Nephron (organoid): ENCODE results near the gene MMP24OS.
"Not testable (repeated sequence)": the region's sequence is repeated elsewhere in the genome, so short reads cannot be mapped to it uniquely, and the experiment has no call there.

Experiments used
- H3K27ac Mint-ChIP-seq, 3 experiments: 2 replicates each; pipeline ENCODE4 v1.8.0; 2020; ENCODE audit warnings: mixed read lengths in 3 of 3, mild to moderate bottlenecking in 2 of 3, moderate library complexity in 1 of 3
- H3K27me3 Mint-ChIP-seq: 2 replicates; pipeline ENCODE4 v1.8.0; 2021; ENCODE audit warnings: low read depth, mild to moderate bottlenecking, moderate library complexity, mixed read lengths
- H3K36me3 Mint-ChIP-seq: 2 replicates; pipeline ENCODE4 v1.8.0; 2020; ENCODE audit warnings: low read depth, mixed read lengths
- H3K4me1 Mint-ChIP-seq: 2 replicates; pipeline ENCODE4 v1.8.0; 2020; ENCODE audit warnings: mixed read lengths
- H3K4me3 Mint-ChIP-seq, 3 experiments: 2 replicates each; pipeline ENCODE4 v1.8.0; 2020; ENCODE audit warnings: mild to moderate bottlenecking in 3 of 3, mixed read lengths in 3 of 3, moderate library complexity in 2 of 3
- H3K9me3 Mint-ChIP-seq: 2 replicates; pipeline ENCODE4 v1.8.0; 2020; ENCODE audit warnings: mixed read lengths
- TF ChIP-seq, protein P1 (sequence below), 3 experiments: fragments of 200-600 bp; sonication (generic); IDR thresholded peaks; one replicate each; pipeline ENCODE4 v1.5.0; 2021; ENCODE audit warnings: antibody characterized with exemption in 3 of 3; ENCODE audit not compliant: unreplicated experiment in 3 of 3

The MMP24OS gene

GRCh38 chr20:35253010-35253409, 24.9 kb downstream of the MMP24OS start:
- Mint-ChIP-seq H3K4me1 (peaks cover 9% of the 10 kb centered on the region), H3K27ac (no peak overlapping the region), H3K9me3 (no peaks in the 10 kb centered on the region), H3K36me3 (no peaks in the 10 kb centered on the region), H3K27me3 (no peaks in the 10 kb centered on the region), H3K4me3 (no peak overlapping the region)
- TF ChIP-seq, protein P1, sequence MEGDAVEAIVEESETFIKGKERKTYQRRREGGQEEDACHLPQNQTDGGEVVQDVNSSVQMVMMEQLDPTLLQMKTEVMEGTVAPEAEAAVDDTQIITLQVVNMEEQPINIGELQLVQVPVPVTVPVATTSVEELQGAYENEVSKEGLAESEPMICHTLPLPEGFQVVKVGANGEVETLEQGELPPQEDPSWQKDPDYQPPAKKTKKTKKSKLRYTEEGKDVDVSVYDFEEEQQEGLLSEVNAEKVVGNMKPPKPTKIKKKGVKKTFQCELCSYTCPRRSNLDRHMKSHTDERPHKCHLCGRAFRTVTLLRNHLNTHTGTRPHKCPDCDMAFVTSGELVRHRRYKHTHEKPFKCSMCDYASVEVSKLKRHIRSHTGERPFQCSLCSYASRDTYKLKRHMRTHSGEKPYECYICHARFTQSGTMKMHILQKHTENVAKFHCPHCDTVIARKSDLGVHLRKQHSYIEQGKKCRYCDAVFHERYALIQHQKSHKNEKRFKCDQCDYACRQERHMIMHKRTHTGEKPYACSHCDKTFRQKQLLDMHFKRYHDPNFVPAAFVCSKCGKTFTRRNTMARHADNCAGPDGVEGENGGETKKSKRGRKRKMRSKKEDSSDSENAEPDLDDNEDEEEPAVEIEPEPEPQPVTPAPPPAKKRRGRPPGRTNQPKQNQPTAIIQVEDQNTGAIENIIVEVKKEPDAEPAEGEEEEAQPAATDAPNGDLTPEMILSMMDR (IDR thresholded peaks at IDR 0.05; ENCODE audit: unreplicated experiment in 3 of 3) = no peak

GRCh38 chr20:35252598-35252997, 25.3 kb downstream of the MMP24OS start:
- not testable (repeated sequence) for H3K4me3 Mint-ChIP-seq, H3K9me3 Mint-ChIP-seq, H3K27me3 Mint-ChIP-seq, H3K36me3 Mint-ChIP-seq, H3K27ac Mint-ChIP-seq, H3K4me1 Mint-ChIP-seq

GRCh38 chr20:35252037-35252461, 25.9 kb downstream of the MMP24OS start:
- no peaks in the 10 kb centered on the region for H3K4me1 Mint-ChIP-seq
- no peaks in the 10 kb centered on the region for H3K27me3 Mint-ChIP-seq
- no peaks in the 10 kb centered on the region for H3K9me3 Mint-ChIP-seq
- no peak overlapping the region for H3K27ac Mint-ChIP-seq
- no peak overlapping the region for H3K4me3 Mint-ChIP-seq
- TF ChIP-seq, protein P1 (IDR thresholded peaks at IDR 0.05; ENCODE audit: unreplicated experiment in 3 of 3) = no peak
- H3K36me3 Mint-ChIP-seq = no peaks in the 10 kb centered on the region

GRCh38 chr20:35251613-35251940, 26.3 kb downstream of the MMP24OS start:
- H3K27me3 Mint-ChIP-seq = no peaks in the 10 kb centered on the region
- TF ChIP-seq, protein P1 (IDR thresholded peaks at IDR 0.05; ENCODE audit: unreplicated experiment in 3 of 3) = no peak
- no peak overlapping the region for H3K4me3 Mint-ChIP-seq
- H3K9me3 Mint-ChIP-seq = no peaks in the 10 kb centered on the region
- no peak overlapping the region for H3K27ac Mint-ChIP-seq
- H3K4me1 Mint-ChIP-seq = no peaks in the 10 kb centered on the region
- H3K36me3 Mint-ChIP-seq = no peaks in the 10 kb centered on the region

GRCh38 chr20:35248641-35249475, 29.1 kb downstream of the MMP24OS start:
- no peaks in the 10 kb centered on the region for H3K9me3 Mint-ChIP-seq
- no peak overlapping the region for H3K27ac Mint-ChIP-seq
- no peaks in the 10 kb centered on the region for H3K36me3 Mint-ChIP-seq
- TF ChIP-seq, protein P1 (IDR thresholded peaks at IDR 0.05; ENCODE audit: unreplicated experiment in 3 of 3) = no peak
- H3K27me3 Mint-ChIP-seq = no peaks in the 10 kb centered on the region
- no peak overlapping the region for H3K4me3 Mint-ChIP-seq
- no peaks in the 10 kb centered on the region for H3K4me1 Mint-ChIP-seq

DNA sequence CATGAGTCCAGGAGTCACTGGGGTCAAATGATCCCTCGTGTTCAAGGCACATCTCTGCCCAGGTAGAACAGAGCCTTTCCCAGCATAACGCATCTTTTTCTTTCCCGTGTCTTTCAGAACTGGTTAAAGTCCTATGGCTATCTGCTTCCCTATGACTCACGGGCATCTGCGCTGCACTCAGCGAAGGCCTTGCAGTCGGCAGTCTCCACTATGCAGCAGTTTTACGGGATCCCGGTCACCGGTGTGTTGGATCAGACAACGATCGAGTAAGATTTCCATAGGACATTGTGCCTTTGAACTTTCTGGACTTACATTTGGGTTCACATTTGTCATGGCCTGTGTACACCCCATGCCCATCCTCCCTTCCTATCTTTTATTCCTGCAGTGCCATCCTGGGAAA, 31.2 kb downstream of the MMP24OS start:
- Mint-ChIP-seq H3K9me3 (no peaks in the 10 kb centered on the region), H3K4me1 (no peaks in the 10 kb centered on the region), H3K4me3 (no peak overlapping the region), H3K36me3 (no peaks in the 10 kb centered on the region), H3K27ac (no peak overlapping the region), H3K27me3 (no peaks in the 10 kb centered on the region)
- TF ChIP-seq, protein P1 (IDR thresholded peaks at IDR 0.05; ENCODE audit: unreplicated experiment in 3 of 3) = no peak
